ENCODE data around the gene SSBP3.
"Not testable (repeated sequence)": the region's sequence is repeated elsewhere in the genome, so short reads cannot be mapped to it uniquely, and the experiment has no call there.

SSBP3 gene

GRCh38 chr1:54239035-54239383 lies 167.2 kb downstream of the SSBP3 start:
- DNase-seq, result no peak

GRCh38 chr1:54238353-54239034 lies 167.7 kb downstream of the SSBP3 start:
- peak; percentile 39 for DNase-seq

- DNase-seq, result no peak
Observed at GRCh38 chr1:54237586-54237985, 168.6 kb downstream of the SSBP3 start.

GRCh38 chr1:54234284-54234683 lies 171.9 kb downstream of the SSBP3 start:
- no peak for DNase-seq

GRCh38 chr1:54233196-54233595 lies 173.0 kb downstream of the SSBP3 start:
- DNase-seq, result not testable (repeated sequence)

- DNase-seq, result no peak
Observed at GRCh38 chr1:54230507-54231339, 175.5 kb downstream of the SSBP3 start.

- no peak for DNase-seq
Observed at GRCh38 chr1:54229281-54229891, 176.8 kb downstream of the SSBP3 start.

- DNase-seq, result no peak
Observed at GRCh38 chr1:54228638-54229079, 177.5 kb downstream of the SSBP3 start.

- DNase-seq, result no peak
Observed at GRCh38 chr1:54227891-54228310, 178.3 kb downstream of the SSBP3 start.

- DNase-seq, result peak; percentile 48
Observed at GRCh38 chr1:54227091-54227602, 179.0 kb downstream of the SSBP3 start.

- DNase-seq, result no peak
Observed at GRCh38 chr1:54225986-54226559, 180.1 kb downstream of the SSBP3 start.

GRCh38 chr1:54225378-54225777 lies 180.8 kb downstream of the SSBP3 start:
- DNase-seq, result no peak

GRCh38 chr1:54224233-54224632 lies 182.0 kb downstream of the SSBP3 start:
- no peak for DNase-seq

GRCh38 chr1:54223441-54224202 lies 182.6 kb downstream of the SSBP3 start:
- DNase-seq, result no peak

- DNase-seq, result no peak
Observed at GRCh38 chr1:54222711-54223110, 183.5 kb downstream of the SSBP3 start.

GRCh38 chr1:54221867-54222484 lies 184.2 kb downstream of the SSBP3 start:
- DNase-seq, result no peak

- no peak for DNase-seq
Observed at GRCh38 chr1:54221113-54221834, 184.9 kb downstream of the SSBP3 start.

GRCh38 chr1:54220004-54220811 lies 186.0 kb downstream of the SSBP3 start:
- DNase-seq, result peak; percentile 21

- no peak for DNase-seq
Observed at GRCh38 chr1:54219688-54220003, 186.5 kb downstream of the SSBP3 start.

- no peak for DNase-seq
Observed at GRCh38 chr1:54218883-54219687, 187.1 kb downstream of the SSBP3 start.

All from CD4-positive, alpha-beta T cell treated with Interferon gamma for 1 hour (primary cell).